ENCODE data around the gene SNX5.

SNX5 gene

GRCh38 chr20:17896193-17896723, 72.3 kb downstream of the SNX5 start:
- DNase-seq (ENCODE audit: low read depth), result no peak
- no peak overlapping the region for H3K4me3 ChIP-seq (ENCODE audit: low read length)
- no peak for TF ChIP-seq CTCF (conservative IDR thresholded peaks at IDR 0.05; ENCODE audit: low read depth, low read length)

- H3K4me3 ChIP-seq (ENCODE audit: low read length), result no peak overlapping the region
- no peak for TF ChIP-seq CTCF (conservative IDR thresholded peaks at IDR 0.05; ENCODE audit: low read depth, low read length)
- no peak for DNase-seq (ENCODE audit: low read depth)
These were observed 72.9 kb downstream of the SNX5 start for GRCh38 chr20:17895641-17896171.

DNA sequence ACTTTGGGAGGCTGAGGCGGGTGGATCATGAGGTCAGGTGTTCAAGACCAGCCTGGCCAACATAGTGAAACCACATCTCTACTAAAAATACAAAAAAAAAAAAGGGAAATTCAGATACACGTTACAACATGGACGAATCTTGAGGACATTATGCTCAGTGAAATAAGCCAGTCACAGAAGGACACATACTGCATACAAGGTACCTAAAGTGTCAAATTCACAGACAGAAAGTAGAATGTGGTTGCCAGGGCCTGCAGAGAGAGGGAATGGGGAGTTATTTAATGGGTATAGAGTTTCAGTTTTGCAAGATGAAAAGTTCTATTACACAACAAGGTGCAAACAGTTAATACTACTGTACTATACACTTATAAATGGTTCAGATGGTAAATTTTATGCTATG, 75.1 kb downstream of the SNX5 start:
- no peak overlapping the region for H3K4me3 ChIP-seq (ENCODE audit: low read length)
- no peak for DNase-seq (ENCODE audit: low read depth)
- TF ChIP-seq CTCF (conservative IDR thresholded peaks at IDR 0.05; ENCODE audit: low read depth, low read length), result no peak

DNA sequence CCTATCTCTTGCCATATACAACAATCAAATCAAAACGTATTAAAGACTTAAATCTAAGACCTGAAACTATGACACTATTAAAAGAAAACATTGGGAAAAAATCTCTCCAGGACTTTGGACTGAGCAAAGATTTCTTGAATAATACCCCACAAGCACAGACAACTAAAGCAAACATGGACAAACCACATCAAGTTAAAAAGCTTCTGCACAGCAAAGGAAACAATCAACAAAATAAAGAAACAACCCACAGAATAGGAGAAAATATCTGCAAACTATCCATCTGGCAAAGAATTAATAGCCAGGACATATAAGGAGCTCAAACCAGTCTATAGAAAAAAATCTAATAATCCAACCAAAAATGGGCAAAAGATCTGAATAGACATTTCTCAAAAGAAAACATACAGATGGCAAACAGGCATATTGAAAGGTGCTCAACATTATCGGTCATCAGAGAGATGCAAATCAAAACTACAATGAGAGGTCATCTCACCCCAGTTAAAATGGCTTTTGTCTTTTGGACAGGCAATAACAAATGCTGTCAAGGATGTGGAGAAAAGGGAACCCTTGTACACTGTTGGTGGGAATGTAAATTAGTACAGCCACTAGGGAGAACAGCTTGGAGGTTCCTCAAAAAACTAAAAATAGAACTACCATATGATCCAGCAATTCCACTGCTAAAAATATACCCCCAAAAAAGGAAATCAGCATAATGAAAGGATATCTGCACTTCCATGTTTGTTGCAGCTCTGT, 76.2 kb downstream of the SNX5 start:
- DNase-seq (ENCODE audit: low read depth), result no peak
- H3K4me3 ChIP-seq (ENCODE audit: low read length), result no peak overlapping the region
- no peak for TF ChIP-seq CTCF (conservative IDR thresholded peaks at IDR 0.05; ENCODE audit: low read depth, low read length)
